Measurements from ENCODE around the gene DDAH1.

DNA sequence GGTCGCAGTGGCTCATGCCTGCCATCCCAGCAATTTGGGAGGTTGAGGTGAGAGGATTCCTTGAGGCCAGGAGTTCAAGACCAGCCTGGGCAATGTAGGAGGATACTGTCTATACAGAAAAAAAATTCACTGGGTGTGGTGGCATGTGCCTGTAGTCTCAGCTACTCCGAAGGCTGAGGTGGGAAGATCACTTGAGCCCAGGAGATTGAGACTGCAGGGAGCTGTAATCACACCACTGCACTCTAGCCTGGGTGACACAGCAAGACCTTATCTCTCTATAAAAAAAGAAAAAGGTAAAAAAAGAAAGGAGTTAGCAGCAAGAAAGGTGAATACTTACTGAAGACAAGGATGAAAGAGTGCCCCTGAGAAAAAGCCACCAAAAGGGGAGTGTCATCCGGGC is 164.8 kb downstream of the DDAH1 start:
- TF ChIP-seq, protein P1, sequence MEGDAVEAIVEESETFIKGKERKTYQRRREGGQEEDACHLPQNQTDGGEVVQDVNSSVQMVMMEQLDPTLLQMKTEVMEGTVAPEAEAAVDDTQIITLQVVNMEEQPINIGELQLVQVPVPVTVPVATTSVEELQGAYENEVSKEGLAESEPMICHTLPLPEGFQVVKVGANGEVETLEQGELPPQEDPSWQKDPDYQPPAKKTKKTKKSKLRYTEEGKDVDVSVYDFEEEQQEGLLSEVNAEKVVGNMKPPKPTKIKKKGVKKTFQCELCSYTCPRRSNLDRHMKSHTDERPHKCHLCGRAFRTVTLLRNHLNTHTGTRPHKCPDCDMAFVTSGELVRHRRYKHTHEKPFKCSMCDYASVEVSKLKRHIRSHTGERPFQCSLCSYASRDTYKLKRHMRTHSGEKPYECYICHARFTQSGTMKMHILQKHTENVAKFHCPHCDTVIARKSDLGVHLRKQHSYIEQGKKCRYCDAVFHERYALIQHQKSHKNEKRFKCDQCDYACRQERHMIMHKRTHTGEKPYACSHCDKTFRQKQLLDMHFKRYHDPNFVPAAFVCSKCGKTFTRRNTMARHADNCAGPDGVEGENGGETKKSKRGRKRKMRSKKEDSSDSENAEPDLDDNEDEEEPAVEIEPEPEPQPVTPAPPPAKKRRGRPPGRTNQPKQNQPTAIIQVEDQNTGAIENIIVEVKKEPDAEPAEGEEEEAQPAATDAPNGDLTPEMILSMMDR (conservative IDR thresholded peaks at IDR 0.05; ENCODE audit: low read length): no peak
- TF ChIP-seq EZH2phosphoT487 (IDR thresholded peaks at IDR 0.05; ENCODE audit: borderline replicate concordance): no peak
